H9 (cell line): ENCODE measurements around the gene MAMDC4. TPM values are rescaled to one million over a fixed set of nuclear protein-coding genes. Genes with fewer than 3 reads are reported as not detected.

Experiments used
- DNase-seq: peaks from one replicate; pipeline ENCODE4 v3.0.0-alpha.2; 2017
- H2AFZ ChIP-seq: one replicate; pipeline ENCODE4 v1.6.1; 2013; ENCODE audit warnings: mild to moderate bottlenecking, low read length, control low read depth, moderate library complexity
- H2AK5ac ChIP-seq: 2 replicates; pipeline ENCODE4 v1.6.1; 2013; ENCODE audit warnings: low read length, control low read depth, mixed read lengths; ENCODE audit not compliant: insufficient read length
- H2BK120ac ChIP-seq: one replicate; pipeline ENCODE4 v1.6.1; 2013; ENCODE audit warnings: low read depth, mild to moderate bottlenecking, low read length, control low read depth, inconsistent platforms; ENCODE audit not compliant: poor library complexity, severe bottlenecking
- H2BK12ac ChIP-seq: 2 replicates; pipeline ENCODE4 v1.6.1; 2013; ENCODE audit warnings: low read length, control low read depth, mixed read lengths, low read depth; ENCODE audit not compliant: insufficient read length
- H2BK15ac ChIP-seq: 2 replicates; pipeline ENCODE4 v1.6.1; 2013; ENCODE audit warnings: low read depth, low read length, control low read depth
- H2BK20ac ChIP-seq: one replicate; pipeline ENCODE4 v1.6.1; 2013; ENCODE audit warnings: low read depth, mild to moderate bottlenecking, low read length, control low read depth, inconsistent platforms; ENCODE audit not compliant: poor library complexity, severe bottlenecking
- H2BK5ac ChIP-seq: 2 replicates; pipeline ENCODE4 v1.6.1; 2013; ENCODE audit warnings: low read length, control low read depth, mixed read lengths; ENCODE audit not compliant: insufficient read length
- H3K14ac ChIP-seq: 2 replicates; pipeline ENCODE4 v1.6.1; 2013; ENCODE audit warnings: low read length, control low read depth; ENCODE audit not compliant: insufficient read depth
- H3K18ac ChIP-seq: 2 replicates; pipeline ENCODE4 v1.6.1; 2013; ENCODE audit warnings: low read depth, mild to moderate bottlenecking, mixed read lengths, low read length, control low read depth; ENCODE audit not compliant: insufficient read length
- H3K23ac ChIP-seq: 2 replicates; pipeline ENCODE4 v1.6.1; 2013; ENCODE audit warnings: low read length, control low read depth, mixed read lengths, low read depth; ENCODE audit not compliant: insufficient read length
- H3K23me2 ChIP-seq: 2 replicates; pipeline ENCODE4 v1.6.1; 2013; ENCODE audit warnings: low read depth, mild to moderate bottlenecking, mixed read lengths, low read length, control low read depth; ENCODE audit not compliant: insufficient read length, poor library complexity, severe bottlenecking
- H3K27ac ChIP-seq: 2 replicates; pipeline ENCODE4 v1.5.1; 2013; ENCODE audit warnings: low read length, control low read depth, mixed read lengths, low read depth; ENCODE audit not compliant: insufficient read length
- H3K27me3 ChIP-seq: 2 replicates; pipeline ENCODE4 v1.6.1; 2013; ENCODE audit warnings: low read length, control low read depth, inconsistent platforms; ENCODE audit not compliant: insufficient read depth
- H3K4ac ChIP-seq: 2 replicates; pipeline ENCODE4 v1.6.1; 2013; ENCODE audit warnings: low read depth, mild to moderate bottlenecking, control low read depth, inconsistent platforms, low read length, moderate library complexity
- H3K4me1 ChIP-seq: 2 replicates; pipeline ENCODE4 v1.6.1; 2013; ENCODE audit warnings: low read length, control low read depth, inconsistent platforms; ENCODE audit not compliant: insufficient read depth
- H3K4me2 ChIP-seq: 2 replicates; pipeline ENCODE4 v1.6.1; 2013; ENCODE audit warnings: low read length, control low read depth, mixed read lengths; ENCODE audit not compliant: insufficient read length, insufficient read depth
- H3K56ac ChIP-seq: 2 replicates; pipeline ENCODE4 v1.6.1; 2013; ENCODE audit warnings: low read depth, mild to moderate bottlenecking, mixed read lengths, low read length, control low read depth; ENCODE audit not compliant: insufficient read length
- H3K79me1 ChIP-seq: 2 replicates; pipeline ENCODE4 v1.6.1; 2013; ENCODE audit warnings: low read depth, mild to moderate bottlenecking, moderate library complexity, low read length, control low read depth, inconsistent platforms; ENCODE audit not compliant: insufficient read depth, poor library complexity, severe bottlenecking
- H3K79me2 ChIP-seq: 2 replicates; pipeline ENCODE4 v1.6.1; 2013; ENCODE audit warnings: low read length, control low read depth, inconsistent platforms; ENCODE audit not compliant: insufficient read depth
- H3K9ac ChIP-seq: 2 replicates; pipeline ENCODE4 v1.6.1; 2013; ENCODE audit warnings: low read length, control low read depth, mixed read lengths; ENCODE audit not compliant: insufficient read length; ENCODE audit errors: extremely low read depth
- H3K9me3 ChIP-seq: one replicate; pipeline ENCODE4 v1.6.1; 2013; ENCODE audit warnings: low read depth, low read length, inconsistent platforms; ENCODE audit not compliant: control insufficient read depth
- H3T11ph ChIP-seq: one replicate; pipeline ENCODE4 v1.6.1; 2013; ENCODE audit warnings: mild to moderate bottlenecking, low read length, control low read depth, inconsistent platforms
- H4K20me1 ChIP-seq: one replicate; pipeline ENCODE4 v1.6.1; 2013; ENCODE audit not compliant: control insufficient read depth, insufficient read length, insufficient read depth
- H4K5ac ChIP-seq: 2 replicates; pipeline ENCODE4 v1.6.1; 2013; ENCODE audit warnings: low read depth, mild to moderate bottlenecking, mixed read lengths, low read length, control low read depth; ENCODE audit not compliant: insufficient read length
- H4K8ac ChIP-seq: replicated peaks from 2 replicates; pipeline ENCODE4 v1.6.1; 2013; ENCODE audit warnings: low read length, control low read depth, mixed read lengths, low read depth; ENCODE audit not compliant: insufficient read length
- H4K91ac ChIP-seq: 2 replicates; pipeline ENCODE4 v1.6.1; 2013; ENCODE audit warnings: low read depth, mild to moderate bottlenecking, moderate library complexity, mixed read lengths, low read length, control low read depth; ENCODE audit not compliant: insufficient read length
- H3K27ac Mint-ChIP-seq, 3 experiments: 2 replicates in 2 of 3; 3 replicates in 1 of 3; pipeline ENCODE4 v1.8.0; 2020 to 2021; ENCODE audit warnings: mixed read lengths in 3 of 3, mild to moderate bottlenecking in 1 of 3, moderate library complexity in 1 of 3
- H3K27me3 Mint-ChIP-seq: 2 replicates; pipeline ENCODE4 v1.8.0; 2021; ENCODE audit warnings: low read depth, mild to moderate bottlenecking, moderate library complexity, mixed read lengths
- H3K36me3 Mint-ChIP-seq, 3 experiments: 2 replicates in 2 of 3; 3 replicates in 1 of 3; pipeline ENCODE4 v1.8.0; 2020 to 2021; ENCODE audit warnings: low read depth in 3 of 3, mixed read lengths in 3 of 3; ENCODE audit not compliant: insufficient read depth in 1 of 3
- H3K4me1 Mint-ChIP-seq, 2 experiments: 2 replicates each; pipeline ENCODE4 v1.8.0; 2020; ENCODE audit warnings: mixed read lengths in 2 of 2
- H3K4me3 Mint-ChIP-seq, 2 experiments: 2 replicates in 1 of 2; 3 replicates in 1 of 2; pipeline ENCODE4 v1.8.0; 2020 to 2021; ENCODE audit warnings: mild to moderate bottlenecking in 2 of 2, mixed read lengths in 2 of 2, moderate library complexity in 1 of 2
- H3K9me3 Mint-ChIP-seq, 2 experiments: 2 replicates in 1 of 2; 3 replicates in 1 of 2; pipeline ENCODE4 v1.8.0; 2020; ENCODE audit warnings: mild to moderate bottlenecking in 2 of 2, mixed read lengths in 2 of 2, moderate library complexity in 1 of 2
- whole genome bisulfite sequencing: extraction: QIAGEN DNeasy Blood & Tissue Kit; methylation state at CpG from one replicate; pipeline ENCODE4 v1.1.7; 2013; ENCODE audit warnings: missing lambda C conversion rate, low lambda C conversion rate, mixed read lengths; ENCODE audit not compliant: insufficient read length; ENCODE audit errors: extremely low coverage; 5-methylcytosine and 5-hydroxymethylcytosine counted together
- total RNA-seq: library from RNA; stranded (reverse); gene quantifications from 2 replicates; pipeline ENCODE4 v1.2.1, GENCODE V29; 2021
- TF ChIP-seq, protein P1 (sequence below): fragments of 200-600 bp; sonication (generic); conservative IDR thresholded peaks from 3 replicates; pipeline ENCODE4 v1.8.0; 2021; ENCODE audit warnings: antibody characterized with exemption, mild to moderate bottlenecking

MAMDC4 gene
- total RNA-seq, 1 experiment from 2014 or later, result 9.2 TPM

DNA sequence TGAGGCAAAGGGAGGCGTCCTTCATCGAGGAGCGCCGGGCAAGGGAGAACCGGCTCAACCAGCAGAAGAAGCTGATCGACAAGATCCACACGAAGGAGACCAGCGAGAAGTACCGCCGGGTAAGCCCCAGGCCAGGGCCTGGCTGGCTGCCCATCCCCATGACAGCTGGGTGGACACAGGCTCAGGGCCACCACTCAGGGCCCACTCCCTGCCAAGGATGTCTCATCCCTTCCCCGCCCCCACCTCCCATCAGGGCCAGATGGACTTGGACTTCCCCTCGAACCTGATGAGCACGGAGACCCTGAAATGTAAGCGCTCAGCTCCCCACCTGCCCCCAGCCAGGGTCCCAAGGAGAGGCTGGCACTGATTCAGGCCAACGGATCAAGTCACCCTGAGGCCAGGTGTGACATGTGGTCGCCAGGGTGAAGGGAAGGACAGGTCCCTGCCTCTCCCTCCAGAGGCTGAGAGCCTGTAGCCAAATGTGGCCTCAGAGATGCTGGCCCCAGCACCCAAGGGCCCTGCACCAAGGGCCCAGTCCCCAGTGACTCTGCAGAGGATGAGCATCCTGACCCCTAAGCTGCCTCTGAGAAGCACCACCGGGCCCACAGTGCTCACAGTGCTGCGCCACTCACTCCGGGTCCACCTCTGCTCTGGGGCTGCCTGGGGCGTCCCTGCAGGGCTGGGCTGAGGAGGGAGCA lies 47.5 kb upstream of the MAMDC4 start:
- Histone ChIP-seq H3T11ph (no peak overlapping the region), H2BK12ac (no peak overlapping the region), H3K79me1 (peaks cover 1% of the 10 kb centered on the region), H3K23me2 (peaks cover 26% of the 10 kb centered on the region), H2AK5ac (no peak overlapping the region), H3K9ac (no peak overlapping the region), H4K5ac (no peak overlapping the region), H3K23ac (no peak overlapping the region), H4K91ac (no peak overlapping the region), H3K18ac (no peak overlapping the region), H3K56ac (no peak overlapping the region), H3K4me1 (no peaks in the 10 kb centered on the region; the same call in 1 of the 2 replicates), H2AFZ (no peak overlapping the region), H2BK120ac (no peak overlapping the region), H4K20me1 (peaks cover 4% of the 10 kb centered on the region), H2BK5ac (no peak overlapping the region), H4K8ac (no peak overlapping the region), H3K14ac (no peak overlapping the region), H3K27me3 (no peaks in the 10 kb centered on the region; the same call in 1 of the 2 replicates), H3K27ac (no peak overlapping the region), H3K4me2 (no peak overlapping the region), H3K9me3 (no peaks in the 10 kb centered on the region), H2BK20ac (no peak overlapping the region), H3K4ac (no peak overlapping the region), H3K79me2 (peaks cover 7% of the 10 kb centered on the region; the same call in 1 of the 2 replicates), H2BK15ac (no peak overlapping the region)
- no peak overlapping the region for H3K27ac Mint-ChIP-seq
- no CpG with 5 or more reads among the region's 20 CpGs for WGBS
- peaks cover 17 to 30% of the 10 kb centered on the region in 2 experiments for H3K4me1 Mint-ChIP-seq
- H3K9me3 Mint-ChIP-seq, result no peaks in the 10 kb centered on the region
- TF ChIP-seq, protein P1, sequence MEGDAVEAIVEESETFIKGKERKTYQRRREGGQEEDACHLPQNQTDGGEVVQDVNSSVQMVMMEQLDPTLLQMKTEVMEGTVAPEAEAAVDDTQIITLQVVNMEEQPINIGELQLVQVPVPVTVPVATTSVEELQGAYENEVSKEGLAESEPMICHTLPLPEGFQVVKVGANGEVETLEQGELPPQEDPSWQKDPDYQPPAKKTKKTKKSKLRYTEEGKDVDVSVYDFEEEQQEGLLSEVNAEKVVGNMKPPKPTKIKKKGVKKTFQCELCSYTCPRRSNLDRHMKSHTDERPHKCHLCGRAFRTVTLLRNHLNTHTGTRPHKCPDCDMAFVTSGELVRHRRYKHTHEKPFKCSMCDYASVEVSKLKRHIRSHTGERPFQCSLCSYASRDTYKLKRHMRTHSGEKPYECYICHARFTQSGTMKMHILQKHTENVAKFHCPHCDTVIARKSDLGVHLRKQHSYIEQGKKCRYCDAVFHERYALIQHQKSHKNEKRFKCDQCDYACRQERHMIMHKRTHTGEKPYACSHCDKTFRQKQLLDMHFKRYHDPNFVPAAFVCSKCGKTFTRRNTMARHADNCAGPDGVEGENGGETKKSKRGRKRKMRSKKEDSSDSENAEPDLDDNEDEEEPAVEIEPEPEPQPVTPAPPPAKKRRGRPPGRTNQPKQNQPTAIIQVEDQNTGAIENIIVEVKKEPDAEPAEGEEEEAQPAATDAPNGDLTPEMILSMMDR, result no peak
- no peak overlapping the region for H3K4me3 Mint-ChIP-seq
- H3K36me3 Mint-ChIP-seq, result peaks cover 13 to 25% (median 21%) of the 10 kb centered on the region in 3 experiments; a peak in 6 of 7 replicates
- peaks cover 20% of the 10 kb centered on the region for H3K27me3 Mint-ChIP-seq
- DNase-seq, result no peak
